SKM-1 treated with dmso at 0.1 percent for 144 hours (cell line): ENCODE measurements around the gene RAB34.

Experiments
- DNase-seq: peaks from one replicate; lab custom pipeline; 2025; ENCODE audit not compliant: unreplicated experiment; lab: John Stamatoyannopoulos, UW

The RAB34 gene

DNA sequence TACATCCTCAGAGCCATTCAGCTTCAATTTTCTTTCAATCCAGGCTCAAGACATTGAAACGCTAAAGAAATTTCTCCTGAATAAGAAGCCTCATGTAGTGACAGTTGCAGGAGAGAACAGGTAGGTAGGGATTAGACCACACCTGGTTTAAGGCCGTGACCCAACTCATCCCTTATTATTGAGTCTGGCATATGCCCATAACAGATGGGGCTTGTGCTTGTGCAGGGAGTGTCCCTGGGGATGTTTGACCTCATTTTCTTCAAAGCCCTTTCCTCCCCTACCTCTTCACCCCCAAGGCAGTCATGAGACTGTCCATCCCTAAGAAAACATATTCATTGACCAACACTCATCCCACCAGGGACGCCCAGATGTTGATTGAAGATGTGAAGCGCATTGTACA, 31.4 kb downstream of the RAB34 start:
- DNase-seq = no peak

DNA sequence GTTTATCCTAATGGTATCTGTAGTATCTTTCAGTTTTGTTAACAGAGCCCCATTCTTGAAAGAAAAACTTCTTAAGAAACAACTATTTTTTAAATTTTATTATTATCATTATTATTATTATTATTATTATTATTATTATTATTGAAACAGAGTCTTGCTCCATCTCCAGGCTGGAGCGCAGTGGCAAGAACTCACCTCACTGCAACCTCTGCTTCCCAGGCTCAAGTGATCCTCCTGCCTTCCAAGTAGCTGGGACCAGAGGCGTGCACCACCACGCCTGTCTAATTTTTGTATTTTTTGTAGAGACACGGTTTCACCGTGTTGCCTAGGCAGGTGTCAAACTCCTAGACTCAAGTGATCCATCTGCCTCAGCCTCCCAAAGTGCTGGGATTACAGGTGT, 32.3 kb downstream of the RAB34 start:
- DNase-seq = no peak

DNA sequence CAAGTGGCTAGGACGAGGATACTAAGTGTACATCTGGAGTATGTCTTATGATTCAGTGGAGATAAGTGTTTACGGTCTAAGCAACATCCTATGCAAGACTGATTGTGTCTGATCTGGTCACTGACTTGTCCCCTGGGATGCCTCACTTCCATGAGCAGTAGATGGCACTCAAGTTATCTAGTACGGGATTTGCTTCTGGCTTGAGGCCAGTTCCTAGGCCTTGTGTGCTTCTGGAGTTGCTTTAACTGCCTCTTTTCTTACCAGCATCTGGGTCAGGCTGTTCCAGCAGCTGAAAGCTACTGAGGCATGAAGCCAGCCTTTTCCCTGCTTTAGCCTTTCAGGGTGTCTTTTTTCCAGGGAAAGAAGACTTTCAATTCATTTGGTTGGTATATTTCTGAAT, 32.7 kb downstream of the RAB34 start:
- no peak for DNase-seq

DNA sequence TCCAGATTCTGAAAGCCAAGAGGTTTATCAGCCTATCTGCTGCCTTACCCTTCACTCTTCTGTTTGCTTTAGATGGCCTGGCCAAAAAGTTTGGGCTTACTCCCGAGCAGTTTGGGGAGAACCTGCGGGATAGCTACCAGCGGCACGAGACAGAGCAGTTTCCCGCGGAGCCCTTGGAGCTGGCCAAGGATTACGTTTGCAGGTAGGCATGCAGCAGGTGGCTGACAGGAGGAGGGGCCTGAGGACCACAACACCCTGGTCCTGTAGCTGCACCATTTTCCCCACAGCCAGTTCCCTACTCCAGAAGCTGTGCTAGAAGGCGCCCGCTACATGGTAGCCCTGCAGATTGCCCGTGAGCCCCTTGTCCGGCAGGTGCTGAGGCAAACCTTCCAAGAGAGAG, 35.0 kb downstream of the RAB34 start:
- no peak for DNase-seq

DNA sequence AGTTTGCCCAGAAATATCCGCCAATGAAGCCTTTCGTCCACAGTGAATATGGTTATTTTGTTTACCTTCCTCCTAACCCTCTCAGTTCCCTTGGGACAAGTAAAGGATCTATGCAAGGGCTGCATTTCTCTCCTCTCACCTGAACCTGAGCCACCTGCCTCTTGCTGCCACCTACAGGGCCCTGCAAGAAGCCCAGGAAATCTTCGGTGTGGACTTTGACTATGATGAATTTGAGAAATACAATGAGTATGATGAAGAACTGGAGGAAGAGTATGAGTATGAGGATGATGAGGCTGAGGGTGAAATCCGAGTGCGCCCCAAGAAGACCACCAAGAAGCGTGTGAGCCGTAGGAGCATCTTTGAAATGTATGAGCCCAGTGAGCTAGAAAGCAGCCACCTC, 41.7 kb downstream of the RAB34 start:
- DNase-seq = no peak

DNA sequence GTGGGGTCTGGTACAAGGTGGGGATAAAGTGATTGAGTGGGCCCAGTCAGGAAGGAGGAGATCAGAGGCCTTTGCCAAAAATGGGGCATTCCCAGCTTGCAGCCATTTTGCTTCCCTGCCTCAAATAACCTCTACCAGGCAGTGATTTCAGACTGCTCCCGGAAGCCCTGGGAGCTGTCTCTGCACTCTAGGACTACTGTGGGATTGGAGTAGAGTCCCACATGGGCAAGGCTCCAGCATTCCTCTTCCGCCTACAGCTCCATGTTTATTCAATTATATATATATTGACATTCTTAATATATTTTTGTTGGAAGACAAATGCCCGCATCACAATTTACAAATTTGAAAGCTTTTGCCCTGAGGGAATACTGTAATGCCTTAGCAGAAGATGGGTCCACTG, 42.2 kb downstream of the RAB34 start:
- DNase-seq = no peak

DNA sequence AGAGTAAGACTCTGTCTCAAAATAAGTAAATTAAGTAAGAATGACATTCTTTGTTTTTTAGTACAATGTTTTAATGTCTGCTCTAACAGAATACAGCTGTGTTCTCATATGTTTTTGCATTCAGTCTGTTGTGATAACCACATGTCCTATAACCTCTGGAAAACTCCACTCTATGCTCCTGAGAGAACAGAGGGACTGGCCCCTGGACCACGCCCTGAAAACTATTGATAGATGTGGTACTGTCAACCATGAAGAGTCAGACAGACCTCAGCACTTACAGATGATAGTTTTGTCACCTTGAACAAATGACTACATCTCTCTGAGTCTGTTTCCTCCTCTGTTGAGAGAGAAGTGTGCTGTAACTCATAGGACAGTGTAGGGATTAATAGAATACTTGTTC, 47.8 kb downstream of the RAB34 start:
- no peak for DNase-seq

DNA sequence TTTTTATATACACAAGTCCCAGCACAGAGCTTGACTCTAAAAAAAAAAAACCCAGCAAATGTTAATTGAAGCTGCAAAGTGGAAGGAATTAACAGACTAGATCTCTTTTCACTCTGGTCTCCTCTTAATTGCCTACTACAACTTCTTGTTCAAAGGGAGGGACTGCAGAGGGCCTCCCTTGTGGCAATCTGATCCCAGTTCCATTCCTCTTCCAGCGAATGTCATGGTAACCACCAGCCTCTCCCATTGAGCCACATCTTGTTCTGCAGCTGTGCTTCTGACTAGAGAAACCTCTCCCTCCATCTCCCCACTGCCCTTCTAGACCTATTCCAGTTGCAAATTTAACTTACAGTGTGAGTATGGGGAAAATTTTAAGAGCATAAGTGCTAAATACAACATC, 49.8 kb downstream of the RAB34 start:
- no peak for DNase-seq

DNA sequence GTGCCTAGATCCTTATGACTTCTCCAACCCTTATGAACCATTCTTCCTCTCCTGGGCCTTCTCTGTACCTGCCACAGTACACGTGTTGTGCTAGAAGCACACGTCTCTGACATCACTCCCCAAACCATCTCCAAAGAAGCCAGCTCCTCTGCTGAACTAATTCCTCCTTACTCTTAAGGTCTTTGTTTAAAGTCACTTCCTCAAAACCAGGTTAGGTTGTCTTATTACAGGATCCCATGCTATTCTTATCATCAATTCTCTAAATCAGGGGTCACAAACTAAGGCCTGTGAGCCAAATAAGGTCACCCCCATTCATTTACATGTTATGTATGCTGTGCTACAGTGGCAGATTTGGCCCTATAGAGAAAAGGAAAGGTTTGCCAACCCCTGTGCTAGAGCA, 51.7 kb downstream of the RAB34 start:
- no peak for DNase-seq
